ENCODE results near the gene NSRP1.

The NSRP1 gene

GRCh38 chr17:30158896-30159625, 42.4 kb downstream of the NSRP1 start:
- peaks cover 47% of the 10 kb centered on the region for H3K36me3 ChIP-seq (ENCODE audit: insufficient read depth, low read length)
- H4K20me1 ChIP-seq (ENCODE audit: insufficient read depth, low read length) = no peaks in the 10 kb centered on the region; the same call in 1 of the 2 replicates
- H3K4me3 ChIP-seq (ENCODE audit: low read depth in 1 of 2, low read length in 2 of 2) = no peak overlapping the region
- H3K9me3 ChIP-seq (ENCODE audit: insufficient read depth, low read length, severe bottlenecking) = no peaks in the 10 kb centered on the region
- no peak overlapping the region for H2AFZ ChIP-seq (ENCODE audit: low read depth, low read length)
- no peaks in the 10 kb centered on the region for H3K4me1 ChIP-seq (ENCODE audit: insufficient read depth, low read length)
- ATAC-seq (ENCODE audit: insufficient read depth, low read depth) (no peak), DNase-seq (no peak)
- H3K27me3 ChIP-seq (ENCODE audit: insufficient read depth, low read length, poor library complexity) = no peaks in the 10 kb centered on the region
- no peak overlapping the region for H3K9ac ChIP-seq (ENCODE audit: low read depth, low read length)
- no peak overlapping the region for H3K4me2 ChIP-seq (ENCODE audit: insufficient read depth, low read length)
- no peak for TF ChIP-seq EZH2 (IDR thresholded peaks at IDR 0.05; ENCODE audit: borderline replicate concordance, low read depth, low read length, severe bottlenecking)
- TF ChIP-seq CTCF (IDR thresholded peaks at IDR 0.05; ENCODE audit: borderline replicate concordance, extremely low read depth, low read length, poor library complexity, severe bottlenecking) = no peak
- H3K27ac ChIP-seq (ENCODE audit: low read length) = no peak overlapping the region
- H3K79me2 ChIP-seq (ENCODE audit: insufficient read depth, low read length) = peaks cover 81% of the 10 kb centered on the region

GRCh38 chr17:30160419-30161172, 44.0 kb downstream of the NSRP1 start:
- Histone ChIP-seq H4K20me1 (ENCODE audit: insufficient read depth, low read length) (no peaks in the 10 kb centered on the region; the same call in 1 of the 2 replicates), H3K27me3 (ENCODE audit: insufficient read depth, low read length, poor library complexity) (no peaks in the 10 kb centered on the region), H3K9me3 (ENCODE audit: insufficient read depth, low read length, severe bottlenecking) (no peaks in the 10 kb centered on the region), H3K27ac (ENCODE audit: low read length) (no peak overlapping the region), H3K4me2 (ENCODE audit: insufficient read depth, low read length) (no peak overlapping the region), H2AFZ (ENCODE audit: low read depth, low read length) (no peak overlapping the region), H3K4me1 (ENCODE audit: insufficient read depth, low read length) (no peaks in the 10 kb centered on the region), H3K9ac (ENCODE audit: low read depth, low read length) (no peak overlapping the region), H3K4me3 (ENCODE audit: low read depth in 1 of 2, low read length in 2 of 2) (no peak overlapping the region), H3K36me3 (ENCODE audit: insufficient read depth, low read length) (peaks cover 50% of the 10 kb centered on the region), H3K79me2 (ENCODE audit: insufficient read depth, low read length) (peaks cover 72% of the 10 kb centered on the region)
- no peak for ATAC-seq (ENCODE audit: insufficient read depth, low read depth)
- TF ChIP-seq CTCF (IDR thresholded peaks at IDR 0.05; ENCODE audit: borderline replicate concordance, extremely low read depth, low read length, poor library complexity, severe bottlenecking) (no peak), EZH2 (IDR thresholded peaks at IDR 0.05; ENCODE audit: borderline replicate concordance, low read depth, low read length, severe bottlenecking) (no peak)
- DNase-seq = no peak

GRCh38 chr17:30161601-30162000, 45.0 kb downstream of the NSRP1 start:
- no peak overlapping the region for H3K27ac ChIP-seq (ENCODE audit: low read length)
- H3K4me3 ChIP-seq (ENCODE audit: low read depth in 1 of 2, low read length in 2 of 2) = no peak overlapping the region
- no peak overlapping the region for H2AFZ ChIP-seq (ENCODE audit: low read depth, low read length)
- TF ChIP-seq CTCF (IDR thresholded peaks at IDR 0.05; ENCODE audit: borderline replicate concordance, extremely low read depth, low read length, poor library complexity, severe bottlenecking) (no peak), EZH2 (IDR thresholded peaks at IDR 0.05; ENCODE audit: borderline replicate concordance, low read depth, low read length, severe bottlenecking) (no peak)
- H3K4me1 ChIP-seq (ENCODE audit: insufficient read depth, low read length) = no peaks in the 10 kb centered on the region
- no peak overlapping the region for H3K9ac ChIP-seq (ENCODE audit: low read depth, low read length)
- no peaks in the 10 kb centered on the region for H3K9me3 ChIP-seq (ENCODE audit: insufficient read depth, low read length, severe bottlenecking)
- DNase-seq = no peak
- H3K4me2 ChIP-seq (ENCODE audit: insufficient read depth, low read length) = no peak overlapping the region
- H3K79me2 ChIP-seq (ENCODE audit: insufficient read depth, low read length) = peaks cover 67% of the 10 kb centered on the region
- H3K27me3 ChIP-seq (ENCODE audit: insufficient read depth, low read length, poor library complexity) = no peaks in the 10 kb centered on the region
- H4K20me1 ChIP-seq (ENCODE audit: insufficient read depth, low read length) = no peaks in the 10 kb centered on the region; the same call in 1 of the 2 replicates
- peaks cover 45% of the 10 kb centered on the region for H3K36me3 ChIP-seq (ENCODE audit: insufficient read depth, low read length)
- no peak for ATAC-seq (ENCODE audit: insufficient read depth, low read depth)

Measured in DND-41 (cell line).